ENCODE measurements around the gene C1QL4.
"Not testable (repeated sequence)": the region's sequence is repeated elsewhere in the genome, so short reads cannot be mapped to it uniquely, and the experiment has no call there.

Gene C1QL4

DNA sequence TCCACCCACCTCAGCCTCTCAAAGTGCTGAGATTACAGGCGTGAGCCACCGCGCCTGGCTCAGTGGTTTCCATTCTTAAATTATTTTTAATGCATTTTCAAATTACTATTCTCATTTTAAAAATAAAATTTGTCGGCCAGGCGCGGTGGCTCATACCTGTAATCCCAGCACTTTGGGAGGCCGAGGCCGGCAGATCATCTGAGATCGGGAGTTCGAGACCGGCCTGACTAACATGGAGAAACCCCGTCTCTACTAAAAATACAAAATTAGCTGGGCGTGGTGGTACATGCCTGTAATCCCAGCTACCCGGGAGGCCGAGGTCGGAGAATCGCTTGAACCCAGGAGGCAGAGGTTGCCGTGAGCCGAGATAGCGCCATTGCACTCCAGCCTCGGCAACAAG lies 3.2 kb downstream of the C1QL4 start:
- DNase-seq (ENCODE audit: low spot score), result not testable (repeated sequence)

DNA sequence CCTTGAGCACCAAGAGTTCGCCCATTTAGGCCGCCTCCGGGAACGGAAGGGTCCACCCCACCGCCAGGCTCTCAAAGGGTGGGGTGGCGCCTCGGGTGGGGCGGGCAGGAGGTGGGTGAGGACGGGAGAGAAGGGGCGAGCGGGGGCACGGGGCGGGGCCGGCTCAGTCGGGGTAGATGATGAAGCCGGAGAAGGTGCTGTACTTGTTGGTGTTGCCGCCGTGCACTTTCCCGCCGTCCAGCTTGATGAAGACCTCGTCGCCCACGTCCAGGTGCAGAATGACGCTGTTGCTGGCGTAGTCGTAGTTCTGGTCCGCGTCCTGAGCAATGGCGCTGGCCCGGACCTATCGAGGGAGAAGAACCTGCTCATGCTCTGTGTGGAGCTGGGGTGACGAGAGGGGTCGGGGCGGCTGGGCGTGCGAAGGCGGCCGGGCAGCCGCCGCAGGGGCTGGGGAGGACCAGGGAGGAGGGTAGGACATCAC lies 4.1 kb downstream of the C1QL4 start:
- DNase-seq (ENCODE audit: low spot score), result no peak

GRCh38 chr12:49332441-49332861 lies 4.5 kb downstream of the C1QL4 start:
- no peak for DNase-seq (ENCODE audit: low spot score)

GRCh38 chr12:49331380-49332222 lies 5.4 kb downstream of the C1QL4 start:
- peak; percentile 86 for DNase-seq (ENCODE audit: low spot score)

DNA sequence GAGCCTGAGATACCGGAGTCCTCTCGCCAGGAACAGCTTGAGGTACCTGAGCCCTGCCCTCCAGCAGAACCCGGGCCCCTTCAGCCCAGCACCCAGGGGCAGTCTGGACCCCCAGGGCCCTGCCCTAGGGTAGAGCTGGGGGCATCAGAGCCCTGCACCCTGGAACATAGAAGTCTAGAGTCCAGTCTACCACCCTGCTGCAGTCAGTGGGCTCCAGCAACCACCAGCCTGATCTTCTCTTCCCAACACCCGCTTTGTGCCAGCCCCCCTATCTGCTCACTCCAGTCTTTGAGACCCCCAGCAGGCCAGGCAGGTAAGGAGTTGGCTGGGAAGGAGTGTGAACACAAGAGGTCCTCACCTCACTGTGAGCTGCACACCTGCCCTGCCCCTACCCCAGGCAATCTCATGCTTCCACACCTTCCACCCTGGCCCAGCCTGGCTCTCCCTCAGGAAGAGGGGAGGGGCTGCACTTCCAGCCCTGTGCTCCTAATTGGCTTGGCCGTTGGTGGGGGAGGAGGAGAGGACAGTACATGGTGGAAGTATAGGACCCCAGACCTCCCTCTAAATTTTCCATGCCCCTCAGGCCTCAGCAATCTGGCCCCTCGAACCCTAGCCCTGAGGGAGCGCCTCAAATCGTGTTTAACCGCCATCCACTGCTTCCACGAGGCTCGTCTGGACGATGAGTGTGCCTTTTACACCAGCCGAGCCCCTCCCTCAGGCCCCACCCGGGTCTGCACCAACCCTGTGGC lies 6.2 kb downstream of the C1QL4 start:
- no peak for DNase-seq (ENCODE audit: low spot score)

GRCh38 chr12:49330032-49330619 lies 6.9 kb downstream of the C1QL4 start:
- DNase-seq (ENCODE audit: low spot score), result no peak

- DNase-seq (ENCODE audit: low spot score), result no peak
These were observed 8.2 kb downstream of the C1QL4 start for GRCh38 chr12:49328816-49329215.

DNA sequence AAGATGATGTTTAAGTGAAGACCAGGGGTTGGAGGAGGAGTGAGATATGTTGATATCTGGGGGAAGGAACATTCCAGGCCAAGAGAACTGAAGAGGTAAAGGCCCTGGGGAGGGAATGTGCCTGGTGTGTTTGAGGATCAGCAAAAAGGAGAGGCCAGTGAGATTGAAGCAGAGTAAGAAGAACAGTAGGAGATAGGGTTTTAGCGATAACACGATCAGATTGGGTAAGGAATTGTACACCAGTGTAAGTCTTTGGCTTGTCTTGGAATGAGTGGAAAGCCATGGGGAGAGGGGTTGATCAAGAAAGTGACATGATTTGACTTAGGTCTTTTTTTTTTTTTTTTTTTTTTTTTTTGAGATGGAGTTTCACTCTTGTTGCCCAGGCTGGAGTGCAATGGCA lies 9.1 kb downstream of the C1QL4 start:
- no peak for DNase-seq (ENCODE audit: low spot score)

GRCh38 chr12:49327368-49327767 lies 9.6 kb downstream of the C1QL4 start:
- DNase-seq (ENCODE audit: low spot score), result no peak

DNA sequence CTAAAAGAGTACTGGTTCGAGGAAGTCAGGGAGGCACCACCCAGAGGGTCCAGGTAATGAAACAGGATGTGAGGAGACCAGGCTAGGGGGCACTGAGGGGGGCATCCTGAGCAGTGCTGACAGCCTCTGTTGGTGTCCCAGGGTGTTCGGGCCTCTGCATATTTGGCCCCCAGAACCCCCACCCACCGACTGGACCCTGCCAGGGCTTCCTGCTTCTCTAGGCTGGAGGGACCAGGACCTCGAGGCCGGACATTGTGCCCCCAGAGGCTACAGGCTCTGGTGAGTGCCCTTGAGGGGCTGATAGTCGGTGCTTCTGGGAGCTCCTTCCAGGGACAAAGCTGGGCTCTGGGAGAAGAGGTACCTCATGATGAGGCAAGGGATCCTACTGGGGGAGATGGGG lies 11.4 kb downstream of the C1QL4 start:
- DNase-seq (ENCODE audit: low spot score), result no peak

DNA sequence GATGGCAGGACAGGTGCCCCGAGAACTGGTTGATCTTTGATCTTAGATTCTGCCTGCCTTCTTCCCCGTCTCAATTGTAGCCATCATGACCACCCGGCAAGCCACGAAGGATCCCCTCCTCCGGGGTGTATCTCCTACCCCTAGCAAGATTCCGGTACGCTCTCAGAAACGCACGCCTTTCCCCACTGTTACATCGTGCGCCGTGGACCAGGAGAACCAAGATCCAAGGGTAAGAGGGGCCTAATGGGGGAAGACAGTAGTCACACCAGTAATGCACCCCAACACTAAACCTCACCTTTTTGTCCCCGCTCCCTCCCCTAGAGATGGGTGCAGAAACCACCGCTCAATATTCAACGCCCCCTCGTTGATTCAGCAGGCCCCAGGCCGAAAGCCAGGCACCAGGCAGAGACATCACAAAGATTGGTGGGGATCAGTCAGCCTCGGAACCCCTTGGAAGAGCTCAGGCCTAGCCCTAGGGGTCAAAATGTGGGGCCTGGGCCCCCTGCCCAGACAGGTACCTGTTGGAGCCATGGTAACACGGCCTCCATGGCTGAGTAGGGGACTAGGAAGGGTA lies 13.4 kb downstream of the C1QL4 start:
- DNase-seq (ENCODE audit: low spot score), result no peak

DNA sequence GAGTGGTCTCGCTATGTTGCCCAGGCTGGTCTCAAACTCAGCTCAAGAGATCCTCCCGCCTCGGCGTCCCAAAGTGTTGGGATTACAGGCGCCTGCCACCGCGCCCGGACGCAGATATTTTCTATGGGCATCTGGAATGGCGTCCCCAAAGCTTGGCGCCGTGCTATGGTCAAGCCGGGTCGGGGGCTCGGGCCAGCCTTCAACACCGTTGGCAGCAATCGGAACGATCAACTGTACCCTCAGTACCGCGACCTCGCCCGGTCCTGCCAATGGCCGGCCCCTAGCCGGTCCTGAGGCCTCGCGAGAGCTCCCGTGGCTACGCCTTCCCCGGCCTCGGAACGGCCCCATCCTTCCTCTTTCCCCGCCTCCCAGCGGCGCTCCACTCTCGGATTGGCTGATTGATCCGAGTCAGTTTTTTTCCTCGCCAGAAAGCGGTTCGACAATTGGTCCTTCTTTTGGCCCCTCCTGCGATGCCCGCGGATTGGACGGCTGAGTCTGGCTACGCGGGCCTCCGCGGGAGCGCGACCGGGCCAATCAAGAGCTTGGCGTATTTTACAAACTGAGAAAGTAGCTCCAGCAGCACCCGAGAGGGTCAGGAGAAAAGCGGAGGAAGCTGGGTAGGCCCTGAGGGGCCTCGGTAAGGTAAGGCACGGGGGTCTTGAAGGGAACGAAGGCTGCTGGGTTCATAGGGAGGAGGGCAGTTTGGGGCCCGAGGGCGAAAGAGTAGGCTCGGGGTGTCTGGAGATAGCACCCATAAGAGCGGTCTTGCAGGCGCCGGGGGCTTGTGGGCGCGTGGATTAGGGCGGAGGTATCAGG lies 14.1 kb downstream of the C1QL4 start, which contains the start of gene TROAP:
Gene TROAP, plus strand, starts transcription at position 548 of the 816 bp plus-strand sequence. CDS start 354 bp downstream, outside the sequence.
- peak; percentile 99 for DNase-seq (ENCODE audit: low spot score)

- DNase-seq (ENCODE audit: low spot score), result no peak
These were observed 14.7 kb downstream of the C1QL4 start for GRCh38 chr12:49322367-49322707.

GRCh38 chr12:49320411-49321103 lies 16.4 kb downstream of the C1QL4 start:
- not testable (repeated sequence) for DNase-seq (ENCODE audit: low spot score)

DNA sequence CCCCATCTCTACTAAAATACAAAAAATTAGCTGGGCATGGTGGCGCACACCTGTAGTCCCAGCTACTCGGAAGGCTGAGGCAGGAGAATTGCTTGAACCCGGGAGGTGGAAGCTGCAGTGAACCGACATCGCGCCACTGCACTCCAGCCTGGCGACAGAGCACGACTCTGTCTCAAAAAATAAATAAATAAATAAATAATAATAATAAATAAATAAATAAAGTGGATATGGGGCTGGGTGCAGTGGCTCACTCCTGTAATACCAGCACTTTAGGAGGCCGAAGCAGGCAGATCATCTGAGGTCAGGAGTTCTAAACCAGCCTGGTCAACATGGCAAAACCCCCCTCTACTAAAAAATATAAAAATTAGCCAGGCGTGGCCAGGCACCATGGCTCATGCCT lies 19.9 kb downstream of the C1QL4 start:
- not testable (repeated sequence) for DNase-seq (ENCODE audit: low spot score)

DNA sequence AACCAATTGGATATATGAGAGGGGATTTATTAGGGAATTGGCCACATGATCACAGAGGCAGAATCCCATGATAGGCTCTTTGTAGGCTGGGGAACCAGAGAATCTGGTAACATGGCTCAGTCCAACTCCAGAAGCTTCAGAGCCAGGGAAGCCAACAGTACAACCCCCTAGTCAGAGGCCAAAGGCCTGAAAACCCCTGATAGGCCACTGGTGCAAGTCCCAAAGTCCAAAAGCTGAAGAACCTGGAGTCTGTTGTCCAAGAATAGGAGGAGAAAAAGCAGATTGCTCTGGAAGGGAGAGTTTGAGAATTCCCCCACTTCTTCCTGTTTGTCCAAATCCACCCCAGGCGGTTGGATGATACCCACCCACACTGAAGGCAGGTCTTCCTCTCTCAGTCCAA lies 22.2 kb downstream of the C1QL4 start:
- DNase-seq (ENCODE audit: low spot score), result no peak

- DNase-seq (ENCODE audit: low spot score), result not testable (repeated sequence)
These were observed 26.5 kb downstream of the C1QL4 start for GRCh38 chr12:49310451-49311000.

DNA sequence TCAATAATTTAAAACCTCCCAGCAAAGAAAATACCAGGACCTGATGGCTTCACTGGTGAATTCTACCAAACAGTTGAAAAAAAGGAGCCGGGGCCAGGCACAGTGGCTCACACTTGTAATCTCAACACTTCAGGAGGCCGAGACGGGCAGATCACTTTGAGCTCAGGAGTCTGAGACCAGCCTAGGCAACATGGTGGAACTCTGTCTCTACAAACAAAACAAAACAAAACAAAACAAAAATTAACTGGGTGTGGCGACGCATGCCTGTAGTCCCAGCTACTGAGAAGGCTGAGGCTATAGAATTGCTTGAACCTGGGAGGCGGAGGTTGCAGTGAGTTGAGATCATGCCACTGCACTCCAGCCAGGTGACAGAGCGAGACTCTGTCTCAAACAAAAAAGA lies 27.6 kb downstream of the C1QL4 start:
- no peak for DNase-seq (ENCODE audit: low spot score)

- no peak for DNase-seq (ENCODE audit: low spot score)
These were observed 31.1 kb downstream of the C1QL4 start for GRCh38 chr12:49305762-49306510.

DNA sequence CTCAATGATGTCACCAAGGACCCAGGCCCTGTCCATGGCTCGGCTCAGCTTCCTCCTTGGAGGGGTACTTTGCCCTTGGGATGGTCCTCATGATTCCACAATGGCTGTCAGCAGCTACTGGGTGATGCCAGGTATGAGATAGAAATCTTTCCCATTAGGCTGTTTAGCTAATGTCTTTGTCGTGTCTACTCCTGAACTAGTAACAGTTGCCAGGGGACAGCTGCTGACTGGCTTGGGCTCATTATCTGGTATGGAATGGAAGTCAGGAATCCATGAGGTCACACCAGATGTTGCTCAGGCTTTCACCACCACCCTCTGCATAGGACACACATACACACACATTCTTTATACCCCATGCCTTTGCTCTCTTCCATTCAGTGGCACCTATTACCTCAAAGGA lies 32.8 kb downstream of the C1QL4 start:
- DNase-seq (ENCODE audit: low spot score), result peak; percentile 67

Data from GM03348 (cell line).